HepG2 (cell line): ENCODE data around the gene CREB3.

ENCODE experiments used
- GABPA ChIP-seq, 2 experiments: IDR thresholded peaks; 2 replicates each; pipeline ENCODE4 v1.6.1; 2011 to 2016; ENCODE audit warnings: low read depth in 2 of 2, low read length in 1 of 2, missing biosample characterization in 1 of 2, missing genetic modification characterization in 1 of 2
- MXI1 ChIP-seq: IDR thresholded peaks from 3 replicates; pipeline ENCODE4 v1.6.1; 2012; ENCODE audit warnings: low read depth, low read length, inconsistent platforms, borderline replicate concordance
- NCOA5 ChIP-seq: sonication (generic); formaldehyde crosslinking; IDR thresholded peaks from 2 replicates; pipeline ENCODE4 v1.4.0; 2020; ENCODE audit warnings: missing genetic modification reagents
- POLR2A ChIP-seq, 2 experiments: IDR thresholded peaks; 2 replicates each; pipeline ENCODE4 v1.6.1; 2011; ENCODE audit warnings: low read depth in 2 of 2, low read length in 2 of 2, mild to moderate bottlenecking in 1 of 2, moderate library complexity in 1 of 2; ENCODE audit not compliant: insufficient read depth in 1 of 2
- RBM39 ChIP-seq: fragments of 200-400 bp; formaldehyde crosslinking; IDR thresholded peaks from one replicate; pipeline ENCODE4 v1.6.1; 2018; ENCODE audit warnings: antibody characterized with exemption, mild to moderate bottlenecking, low read depth, low read length; ENCODE audit not compliant: poor library complexity, severe bottlenecking
- SP1 ChIP-seq, 2 experiments: fragments of 450-650 bp in 1 of 2; sonication (generic) in 1 of 2; formaldehyde crosslinking in 1 of 2; IDR thresholded peaks; 2 replicates each; pipeline versions ENCODE4 v1.4.0 to v1.6.1; 2016 to 2020; ENCODE audit warnings: missing genetic modification reagents in 1 of 2
- YY1 ChIP-seq: IDR thresholded peaks from 2 replicates; pipeline ENCODE4 v1.6.1; 2011; ENCODE audit warnings: low read length, low read depth, moderate library complexity, mild to moderate bottlenecking; ENCODE audit not compliant: insufficient read depth, insufficient replicate concordance

DNA sequence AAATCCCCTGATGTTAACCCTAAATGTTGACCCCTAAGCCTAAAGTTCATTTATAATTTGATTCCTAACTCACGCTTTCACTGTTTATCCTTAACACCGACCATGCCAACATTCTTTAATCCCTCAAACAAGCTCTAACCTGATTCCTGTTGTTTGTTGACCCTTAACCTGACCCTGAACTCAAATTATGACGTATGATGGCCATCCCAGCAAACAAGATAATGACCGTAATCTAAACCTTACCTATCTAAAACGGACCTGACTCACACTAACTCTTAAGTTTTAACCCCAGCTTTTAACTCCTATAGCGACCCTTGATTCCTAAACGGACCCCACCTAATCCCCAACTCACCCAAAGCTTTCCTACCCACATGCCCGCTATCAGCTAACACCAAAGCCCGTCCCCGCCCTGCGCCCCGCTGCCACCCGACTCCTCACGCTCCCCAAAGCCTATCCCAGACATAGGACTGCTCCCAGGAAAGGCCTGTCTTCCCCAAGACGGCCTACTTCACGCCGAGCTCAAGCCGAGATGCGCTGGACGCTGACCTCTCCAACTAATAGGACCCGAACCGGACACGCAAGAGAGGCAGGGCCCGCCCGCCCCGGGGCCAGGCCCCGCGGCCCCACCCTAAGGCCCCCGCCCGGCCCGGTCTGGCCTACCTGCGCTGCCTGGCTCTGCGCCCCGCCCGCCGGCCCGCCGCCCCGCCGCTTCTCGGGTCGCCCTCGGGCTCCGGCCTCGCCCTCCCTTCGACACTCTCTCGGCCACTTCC is 866 bp upstream of the CREB3 start:
- TF ChIP-seq NCOA5 (no peak), YY1 (no peak), SP1 (IDR thresholded peaks at IDR 0.05) (no peak), SP1 (CRISPR knock-in tag; IDR thresholded peaks at IDR 0.05) (no peak), RBM39 (no peak), MXI1 (no peak), POLR2A (IDR thresholded peaks at IDR 0.05; ENCODE audit: insufficient read depth in 1 of 2, low read depth in 2 of 2, low read length in 2 of 2) (no peak), GABPA (IDR thresholded peaks at IDR 0.05; ENCODE audit: low read depth, low read length) (no peak), GABPA (CRISPR knock-in tag; IDR thresholded peaks at IDR 0.05; ENCODE audit: low read depth) (no peak)
